GM19035 (cell line): ENCODE results near the gene PLSCR1.
"Not testable (repeated sequence)": the region's sequence is repeated elsewhere in the genome, so short reads cannot be mapped to it uniquely, and the experiment has no call there.

Experiments
- ATAC-seq: cut with Tn5 transposase; IDR thresholded peaks from one replicate; pipeline ENCODE4 v1.9.1; 2021; ENCODE audit not compliant: unreplicated experiment

Gene PLSCR1

DNA sequence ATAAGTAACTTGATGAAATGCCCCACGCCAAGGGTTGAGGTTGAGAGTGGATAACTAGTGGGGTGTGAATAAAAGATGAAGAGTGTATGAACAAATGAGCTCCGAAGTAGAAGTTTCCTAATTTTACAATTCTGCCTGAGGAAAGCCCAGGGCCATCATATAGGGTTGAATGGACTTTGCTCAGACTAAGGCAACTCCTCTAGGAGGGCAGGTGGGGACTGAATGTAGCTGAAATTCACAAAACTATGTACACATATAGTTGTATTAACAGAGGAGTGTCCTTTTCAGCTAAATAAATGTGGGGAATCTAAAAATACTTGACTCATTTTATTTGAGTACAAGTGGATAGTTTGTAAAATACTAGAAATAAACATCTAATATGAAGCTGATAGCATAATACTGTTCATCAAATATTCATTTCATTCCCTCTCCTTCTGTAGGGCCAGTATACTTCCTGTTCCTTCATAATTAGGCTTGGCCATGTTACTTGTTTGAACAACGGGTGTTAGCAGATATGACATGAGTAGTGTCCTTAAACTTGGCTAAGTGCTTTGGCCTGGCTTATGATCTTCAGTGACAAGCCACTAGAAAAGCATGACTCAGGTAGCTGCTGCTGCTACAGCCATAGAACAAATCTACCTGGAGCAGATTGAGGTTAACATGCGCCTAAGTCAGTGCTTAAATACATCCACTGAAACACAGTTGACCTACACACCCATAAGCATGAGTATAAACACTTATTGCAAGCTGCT is 26.5 kb downstream of the PLSCR1 start:
- ATAC-seq, result no peak

DNA sequence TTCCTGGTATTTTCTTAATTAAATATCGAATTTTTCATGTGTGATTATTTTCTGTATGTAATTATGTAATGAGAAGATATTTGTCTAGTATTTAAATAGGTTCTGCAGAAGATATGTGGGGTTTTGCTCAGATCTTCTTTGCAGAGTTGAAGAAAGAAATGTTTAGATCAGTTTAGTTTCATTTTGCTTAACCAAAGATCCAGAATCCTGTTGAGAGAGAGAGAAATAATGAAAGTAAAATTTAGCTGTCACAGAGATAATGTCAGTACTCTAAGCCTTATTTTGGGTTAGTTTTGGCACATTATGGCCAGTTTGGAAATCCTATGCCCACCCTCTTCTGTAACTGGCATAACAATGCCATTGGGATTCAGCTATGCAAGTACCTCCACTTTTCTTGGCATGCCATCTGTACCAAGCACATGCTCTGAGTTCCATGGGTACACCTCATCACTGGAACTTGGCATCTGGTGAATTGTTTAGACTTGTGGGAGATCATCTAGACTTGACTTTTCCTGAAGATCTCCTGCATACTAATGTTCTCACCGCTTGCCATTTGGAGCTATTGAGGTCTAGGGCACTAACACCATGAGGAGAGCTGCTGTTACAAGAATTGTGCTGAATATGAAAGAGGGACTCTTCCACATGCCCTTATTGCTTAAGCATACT is 30.9 kb downstream of the PLSCR1 start:
- no peak for ATAC-seq

DNA sequence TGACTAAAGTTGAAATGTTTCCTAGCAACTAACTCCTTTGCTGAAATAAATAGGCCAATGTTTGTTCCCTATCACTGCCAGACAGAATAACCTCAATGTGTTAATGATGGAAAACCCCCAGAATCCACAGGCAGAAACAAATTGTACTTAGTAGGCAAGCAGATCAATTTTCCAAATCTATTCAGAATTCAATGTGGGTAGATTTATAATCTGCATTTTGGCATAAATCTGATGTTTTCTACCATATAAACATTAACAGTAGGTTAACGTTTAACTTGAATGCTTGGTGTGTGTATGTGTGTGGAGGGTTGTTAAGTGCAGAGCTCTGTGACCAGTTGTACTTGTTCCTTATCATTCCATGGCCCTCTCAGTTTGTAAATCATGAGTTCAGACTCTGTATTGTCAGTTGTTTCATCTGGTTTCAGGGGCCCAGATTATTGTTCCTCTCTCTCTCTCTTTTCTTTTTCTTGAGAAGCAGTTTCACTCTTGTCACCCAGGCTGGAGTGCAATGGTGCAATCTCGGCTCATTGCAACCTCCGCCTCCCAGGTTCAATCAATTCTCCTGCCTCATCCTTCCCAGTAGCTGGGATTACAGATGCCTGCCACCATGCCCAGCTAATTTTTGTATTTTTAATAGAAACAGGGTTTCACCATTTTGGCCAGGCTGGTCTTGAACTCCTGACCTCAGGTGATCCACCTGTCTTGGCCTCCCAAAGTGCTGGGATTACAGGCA is 32.8 kb downstream of the PLSCR1 start:
- ATAC-seq, result no peak

DNA sequence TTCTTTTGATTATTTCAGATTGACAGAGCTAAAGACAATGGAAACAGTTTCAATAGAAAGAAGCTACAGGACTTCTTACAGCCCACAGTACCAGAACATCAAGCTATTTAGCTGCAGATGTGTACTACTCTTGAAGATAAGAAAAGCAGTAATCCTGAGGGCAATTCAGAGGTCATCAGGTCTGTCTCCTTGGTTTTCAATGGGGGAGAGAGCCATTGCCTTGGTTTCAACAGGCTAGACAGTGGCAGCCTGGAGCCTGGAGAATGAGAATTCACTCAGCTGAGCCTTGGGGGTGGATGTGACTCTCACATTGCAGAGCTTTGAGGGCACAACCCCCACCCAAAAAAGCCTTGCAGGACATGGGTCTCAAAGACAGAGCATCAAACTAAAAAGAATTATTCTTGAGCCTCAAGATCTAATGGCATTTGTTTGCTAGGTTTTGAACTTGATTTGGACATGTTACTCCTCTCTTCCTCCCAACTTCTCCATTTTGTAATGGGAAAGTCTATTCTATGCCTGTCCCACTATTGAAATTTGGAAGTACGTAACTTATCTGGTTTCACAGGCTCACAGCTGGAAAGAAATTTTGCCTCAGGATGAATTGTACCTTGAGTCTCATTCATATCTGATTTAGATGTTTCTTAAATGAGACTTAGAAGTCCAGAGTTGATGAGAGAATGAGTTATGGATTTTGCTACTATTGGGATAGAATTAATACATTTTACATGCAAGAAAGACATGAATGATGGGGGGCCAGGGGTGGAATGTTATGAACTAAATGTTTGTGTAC is 36.9 kb downstream of the PLSCR1 start:
- no peak for ATAC-seq

DNA sequence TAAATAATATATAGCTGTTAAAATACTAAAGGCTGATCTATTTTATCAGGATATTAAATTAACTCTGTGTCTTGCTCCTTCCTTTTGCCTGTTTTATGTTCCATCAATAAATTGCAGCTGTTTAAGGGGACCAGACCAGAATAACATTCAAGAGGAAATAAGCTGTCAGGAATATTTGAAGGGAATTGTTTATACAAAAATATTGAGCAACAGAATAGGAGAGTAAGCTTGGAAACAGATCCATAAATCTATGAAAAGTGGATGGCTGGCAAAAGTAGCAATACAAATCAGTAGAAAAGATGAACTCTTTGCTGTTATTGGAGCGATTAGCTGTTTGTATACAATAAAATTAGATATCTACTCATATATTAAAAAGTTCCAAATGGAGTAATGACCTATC is 38.9 kb downstream of the PLSCR1 start:
- no peak for ATAC-seq

DNA sequence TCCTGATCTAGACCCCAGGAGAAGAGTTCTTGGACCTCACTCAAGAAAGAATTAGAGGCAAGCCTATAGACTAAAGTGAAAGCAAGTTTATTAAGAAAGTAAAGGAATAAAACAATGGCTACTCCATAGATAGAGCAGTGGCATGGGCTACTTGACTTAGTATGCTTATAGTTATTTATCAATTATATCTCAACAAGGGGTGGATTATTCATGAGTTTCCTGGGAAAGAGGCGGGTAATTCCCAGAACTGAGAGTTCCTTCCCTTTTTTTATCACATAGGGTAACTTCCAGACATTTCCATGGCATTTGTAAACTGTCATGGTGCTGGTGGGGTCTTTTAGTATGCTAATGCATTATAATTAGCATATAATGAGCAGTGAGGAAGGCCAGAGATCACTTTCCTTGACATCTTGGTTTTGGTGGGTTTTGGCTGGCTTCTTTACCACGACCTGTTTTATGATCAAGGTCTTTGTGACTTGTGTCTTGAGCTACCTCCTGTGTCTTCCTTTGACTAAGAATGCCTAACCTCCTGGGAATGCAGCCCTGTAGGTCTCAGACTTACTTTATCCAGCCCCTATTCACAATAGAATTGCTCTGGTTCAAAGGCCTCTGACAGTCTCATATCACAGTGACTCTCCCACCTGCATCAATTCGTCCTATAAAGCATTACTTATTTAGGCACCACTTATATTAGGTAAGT is 39.8 kb downstream of the PLSCR1 start:
- no peak for ATAC-seq

DNA sequence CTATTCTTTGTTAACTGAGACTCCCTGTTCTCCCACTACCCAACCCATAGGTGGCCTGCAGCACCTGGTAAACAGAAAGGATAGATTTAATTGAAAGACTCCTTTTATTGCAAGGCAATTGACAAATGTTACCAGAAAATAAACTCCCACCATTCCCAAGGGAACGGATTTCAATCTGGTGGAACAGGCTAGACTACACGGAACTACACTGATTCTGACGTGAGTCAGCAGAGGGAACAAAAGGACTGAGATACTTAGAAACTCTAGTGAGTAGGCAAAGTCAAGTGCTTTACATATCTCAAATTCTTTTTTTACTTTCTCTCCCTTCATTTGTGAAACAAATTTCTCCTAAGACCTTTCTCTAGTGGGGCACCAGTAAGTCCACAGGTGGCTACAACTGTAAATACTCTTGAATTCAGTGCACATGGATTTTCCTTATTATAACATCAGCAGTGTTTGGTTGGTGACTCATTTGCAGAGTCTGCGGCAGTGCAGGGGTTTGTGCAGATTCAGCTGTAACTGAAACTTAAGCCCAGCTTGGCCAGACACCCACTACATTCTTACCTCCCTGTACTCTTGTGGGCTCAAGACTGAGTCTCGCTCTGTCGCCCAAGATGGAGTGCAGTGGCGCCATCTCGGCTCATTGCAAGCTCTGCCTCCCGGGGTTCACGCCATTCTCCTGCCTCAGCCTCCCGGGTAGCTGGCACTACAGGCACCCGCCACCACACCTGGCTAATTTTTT is 40.8 kb downstream of the PLSCR1 start:
- ATAC-seq, result peak; percentile 99

DNA sequence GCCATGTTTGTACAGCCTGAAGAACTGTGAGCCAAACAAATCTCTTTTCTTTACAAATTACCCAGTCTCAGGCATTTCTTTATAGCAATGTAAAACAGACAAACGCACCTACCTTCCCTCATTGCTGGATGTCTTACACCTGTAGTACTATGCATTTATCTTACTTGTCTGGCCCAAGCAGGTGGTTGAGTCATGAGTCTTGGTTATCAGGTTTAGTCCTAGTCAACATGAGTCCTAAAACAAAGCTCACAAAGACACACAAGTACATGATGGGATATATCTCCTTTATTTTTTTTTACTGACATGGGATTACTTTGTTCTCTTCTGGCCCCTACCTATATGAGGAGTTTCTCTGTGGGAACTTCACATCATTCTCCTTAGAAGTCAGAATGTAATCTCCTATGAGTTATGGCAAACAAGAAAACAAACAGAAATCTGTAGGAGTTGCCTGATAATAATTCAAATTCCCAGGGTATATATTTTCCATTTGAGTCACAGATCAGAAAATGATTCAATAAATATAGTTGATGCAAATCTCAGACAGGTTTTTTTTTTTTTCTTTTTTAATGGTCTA is 41.4 kb downstream of the PLSCR1 start:
- ATAC-seq, result no peak

DNA sequence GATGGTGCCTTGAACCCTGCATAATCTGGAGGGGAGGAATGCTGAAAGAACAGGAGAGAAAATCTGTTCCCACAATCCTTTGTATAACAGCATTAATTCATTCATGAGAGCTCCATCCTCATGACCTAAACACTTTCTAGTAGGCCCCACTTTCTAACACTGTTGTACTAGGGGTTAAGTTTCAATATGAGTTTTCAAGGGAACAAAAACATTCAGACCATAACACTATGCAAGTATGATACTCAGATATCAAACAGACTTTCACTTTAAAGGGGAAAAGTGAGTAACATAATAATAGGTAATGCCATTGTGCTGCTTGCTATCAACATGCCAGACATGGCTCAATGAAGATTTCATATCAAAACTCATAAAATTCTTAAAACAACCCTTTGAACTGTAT is 42.7 kb downstream of the PLSCR1 start:
- no peak for ATAC-seq

DNA sequence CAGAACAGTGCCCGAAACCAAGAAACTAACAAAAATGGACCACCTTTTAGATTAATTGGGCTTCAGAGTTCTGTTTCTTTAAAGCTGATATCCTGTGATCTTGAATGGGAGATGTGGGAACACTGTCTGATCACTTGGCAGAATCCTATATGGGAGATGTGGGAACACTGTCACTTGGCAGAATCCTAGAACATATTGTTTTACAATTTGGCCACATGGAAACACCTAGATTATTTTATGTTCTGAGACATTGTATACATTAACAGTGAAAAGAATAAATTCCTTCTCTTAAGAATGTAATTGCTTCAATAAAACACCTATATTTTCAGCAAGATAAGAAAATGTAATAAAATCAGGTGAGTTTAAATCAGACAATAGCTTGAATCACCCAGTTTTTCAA is 44.7 kb downstream of the PLSCR1 start:
- ATAC-seq, result no peak

DNA sequence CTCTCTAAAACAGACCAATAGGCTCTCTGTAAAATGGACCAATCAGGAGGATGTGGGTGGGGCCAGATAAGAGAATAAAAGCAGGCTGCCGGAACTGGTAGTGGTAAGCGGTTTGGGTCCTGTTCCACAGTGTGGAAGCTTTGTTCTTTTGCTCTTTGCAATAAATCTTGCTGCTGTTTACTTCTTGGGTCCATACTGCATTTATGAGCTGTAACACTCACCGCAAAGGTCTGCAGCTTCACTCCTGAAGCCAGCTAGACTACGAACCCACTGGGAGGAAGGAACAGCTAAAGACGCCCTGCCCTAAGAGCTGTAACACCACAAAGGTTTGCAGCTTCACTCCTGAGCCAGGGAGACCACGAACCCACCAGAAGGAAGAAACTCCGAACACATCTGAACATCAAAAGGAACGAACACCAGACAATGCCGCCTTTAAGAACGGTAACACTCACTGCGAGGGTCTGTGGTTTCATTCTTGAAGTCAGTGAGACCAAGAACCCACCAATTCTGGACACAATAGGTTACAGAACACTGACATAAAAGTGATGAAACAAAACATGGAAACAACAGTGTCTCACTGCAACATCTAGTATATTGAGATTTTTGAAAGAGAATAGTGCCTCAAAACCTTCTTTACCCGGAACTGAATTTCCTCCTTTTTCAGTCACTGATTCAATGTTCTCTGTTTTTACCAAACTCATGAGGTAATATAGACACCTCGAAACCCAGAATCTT is 46.2 kb downstream of the PLSCR1 start:
- no peak for ATAC-seq

DNA sequence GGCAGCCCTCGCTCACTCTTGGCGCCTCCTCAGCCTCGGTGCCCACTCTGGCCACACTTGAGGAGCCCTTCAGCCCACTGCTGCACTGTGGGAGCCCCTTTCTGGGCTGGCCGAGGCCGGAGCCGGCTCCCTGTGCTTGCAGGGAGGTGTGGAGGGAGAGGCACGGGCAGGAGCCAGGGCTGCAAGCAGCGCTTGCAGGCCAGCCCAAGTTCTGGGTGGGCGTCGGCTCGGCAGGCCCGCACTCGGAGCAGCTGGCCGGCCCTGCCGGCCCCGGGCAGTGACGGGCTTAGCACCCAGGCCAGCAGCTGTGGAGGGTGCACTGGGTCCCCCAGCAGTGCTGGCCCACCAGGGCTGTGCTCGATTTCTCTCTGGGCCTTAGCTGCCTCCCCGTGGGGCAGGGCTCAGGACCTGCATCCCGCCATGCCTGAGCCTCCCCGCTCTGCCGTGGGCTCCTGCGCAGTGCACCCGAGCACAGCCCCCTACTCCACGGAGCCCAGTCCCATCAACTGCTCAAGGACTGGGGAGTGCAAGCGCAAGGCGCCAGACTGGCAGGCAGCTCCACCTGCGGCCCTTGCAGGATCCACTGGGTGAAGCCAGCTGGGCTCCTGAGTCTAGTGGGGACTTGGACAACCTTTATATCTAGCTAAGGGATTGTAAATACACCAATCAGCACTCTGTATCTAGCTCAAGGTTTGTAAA is 47.1 kb downstream of the PLSCR1 start:
- not testable (repeated sequence) for ATAC-seq

DNA sequence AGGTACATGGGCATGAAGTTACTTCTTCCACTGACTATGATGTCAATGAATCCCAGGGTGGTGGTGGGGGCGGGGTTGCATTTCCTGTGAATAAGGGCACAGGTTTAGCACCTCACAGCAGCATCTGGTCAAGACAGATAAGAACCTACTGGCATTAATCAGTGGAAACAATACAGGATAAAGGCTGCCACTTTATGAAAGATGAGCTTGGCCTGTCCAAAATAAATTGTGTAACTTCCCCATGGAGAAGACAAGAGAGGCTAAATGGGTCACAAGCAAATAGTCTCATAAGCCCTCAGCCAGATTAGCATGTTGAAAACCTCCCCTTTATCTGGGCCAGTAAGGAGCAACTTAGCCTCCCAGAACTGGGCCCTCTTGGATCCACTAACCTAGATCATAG is 47.7 kb downstream of the PLSCR1 start:
- ATAC-seq, result no peak

DNA sequence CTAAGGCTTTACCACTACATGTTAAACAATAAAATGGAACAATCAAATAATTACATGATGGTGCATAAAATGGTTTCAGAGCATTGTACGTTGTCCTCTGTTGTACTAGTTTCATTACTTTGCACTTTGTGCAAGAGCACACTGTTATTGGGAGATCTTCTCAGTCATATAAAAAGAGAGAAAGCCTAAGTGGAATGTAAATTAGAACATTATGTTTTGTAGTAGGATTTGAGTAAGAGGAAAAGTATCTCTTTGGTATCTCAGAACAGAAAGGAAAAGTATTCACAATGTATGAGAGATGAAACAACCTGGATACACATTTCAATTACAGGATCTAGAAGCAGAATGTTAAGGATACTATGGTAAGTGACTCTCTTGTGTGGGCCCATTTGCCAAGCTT is 48.2 kb downstream of the PLSCR1 start:
- ATAC-seq, result no peak

DNA sequence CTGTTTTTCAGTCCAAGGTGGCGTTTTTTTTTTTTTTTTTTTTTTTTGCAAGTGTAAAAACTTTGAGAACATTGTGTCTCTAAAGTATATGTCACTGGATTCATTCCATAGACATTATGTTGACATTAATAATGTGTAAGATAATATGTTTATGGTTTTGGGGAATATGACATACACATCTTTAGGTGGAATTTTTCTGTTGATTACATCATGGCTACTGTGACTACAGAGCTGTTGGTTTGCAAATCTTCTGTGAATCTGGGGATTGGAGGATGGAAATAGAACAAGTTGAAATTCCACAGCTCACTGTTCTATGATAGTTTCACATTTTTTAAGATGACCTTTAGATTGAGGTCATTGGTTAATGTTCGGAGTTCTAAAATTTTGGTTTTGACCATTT is 50.6 kb downstream of the PLSCR1 start:
- ATAC-seq, result no peak

DNA sequence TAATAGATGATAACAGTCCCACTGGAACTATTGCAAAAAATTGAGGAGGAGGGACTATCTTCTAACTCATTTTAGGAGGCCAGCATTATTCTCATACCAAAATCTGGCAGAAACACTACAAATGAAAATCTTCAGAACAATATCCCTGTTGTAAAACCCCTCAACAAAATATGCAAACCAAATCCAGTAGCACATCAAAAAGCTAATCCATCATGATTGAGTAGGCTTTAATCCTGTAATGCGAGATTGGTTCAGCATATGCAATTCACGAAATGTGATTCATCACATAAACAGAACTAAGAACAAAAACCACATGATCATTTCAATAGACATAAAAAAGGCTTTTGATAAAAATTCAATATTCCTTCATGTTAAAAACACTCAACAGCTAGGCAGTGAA is 51.2 kb downstream of the PLSCR1 start:
- ATAC-seq, result no peak

DNA sequence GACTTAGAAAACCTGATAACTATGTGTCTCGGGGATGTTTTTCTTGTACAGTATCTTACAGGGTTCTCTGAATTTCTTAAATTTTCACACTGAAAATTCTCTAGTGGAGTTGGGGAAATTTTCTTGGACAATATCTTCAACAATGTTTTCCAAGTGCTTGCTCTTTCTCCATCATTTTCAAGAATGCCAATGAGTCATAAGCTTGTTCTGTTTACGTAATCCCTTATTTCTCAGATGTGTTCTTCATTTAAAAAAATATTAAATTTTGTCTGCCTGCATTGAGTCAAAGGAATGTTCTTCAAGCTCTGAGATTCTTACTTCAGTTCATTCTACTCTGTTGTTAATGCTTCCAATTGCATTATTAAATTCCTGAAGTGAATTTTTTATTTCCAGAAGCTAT is 53.1 kb downstream of the PLSCR1 start:
- ATAC-seq, result no peak

DNA sequence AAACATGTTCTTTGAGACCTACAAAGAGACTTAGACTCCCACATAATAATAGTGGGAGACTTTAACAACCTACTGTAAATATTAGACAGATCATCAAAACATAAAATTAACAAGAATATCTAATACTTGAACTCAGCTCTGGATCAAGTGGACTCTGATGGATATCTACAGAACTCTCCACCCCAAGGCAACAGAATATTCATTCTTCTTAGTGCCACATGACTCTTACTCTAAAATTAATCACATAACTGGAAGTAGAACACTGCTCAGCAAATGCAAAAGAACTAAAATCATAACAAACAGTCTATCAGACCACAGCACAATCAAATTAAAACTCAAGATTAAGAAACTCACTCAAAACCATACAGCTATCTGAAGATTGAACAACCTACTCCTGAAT is 59.1 kb downstream of the PLSCR1 start:
- ATAC-seq, result no peak
